Hepatocyte (in vitro differentiated cells): ENCODE measurements around the gene CENPU.

ENCODE experiments used
- EZH2 ChIP-seq: fragments of 200-600 bp; sonication (generic); IDR thresholded peaks from 2 replicates; pipeline ENCODE4 v1.6.1; 2016; ENCODE audit warnings: antibody characterized with exemption, mild to moderate bottlenecking, borderline replicate concordance
- EZH2phosphoT487 ChIP-seq: fragments of 200-600 bp; sonication (generic); IDR thresholded peaks from one replicate; pipeline ENCODE4 v1.6.1; 2018; ENCODE audit warnings: antibody characterized with exemption, mild to moderate bottlenecking, low read depth, moderate library complexity; ENCODE audit not compliant: unreplicated experiment, severe bottlenecking
- TF ChIP-seq, protein P1 (sequence below): fragments of 200-600 bp; sonication (generic); IDR thresholded peaks from 2 replicates; pipeline ENCODE4 v1.5.1; 2016; ENCODE audit warnings: antibody characterized with exemption, mild to moderate bottlenecking; ENCODE audit not compliant: poor library complexity

DNA sequence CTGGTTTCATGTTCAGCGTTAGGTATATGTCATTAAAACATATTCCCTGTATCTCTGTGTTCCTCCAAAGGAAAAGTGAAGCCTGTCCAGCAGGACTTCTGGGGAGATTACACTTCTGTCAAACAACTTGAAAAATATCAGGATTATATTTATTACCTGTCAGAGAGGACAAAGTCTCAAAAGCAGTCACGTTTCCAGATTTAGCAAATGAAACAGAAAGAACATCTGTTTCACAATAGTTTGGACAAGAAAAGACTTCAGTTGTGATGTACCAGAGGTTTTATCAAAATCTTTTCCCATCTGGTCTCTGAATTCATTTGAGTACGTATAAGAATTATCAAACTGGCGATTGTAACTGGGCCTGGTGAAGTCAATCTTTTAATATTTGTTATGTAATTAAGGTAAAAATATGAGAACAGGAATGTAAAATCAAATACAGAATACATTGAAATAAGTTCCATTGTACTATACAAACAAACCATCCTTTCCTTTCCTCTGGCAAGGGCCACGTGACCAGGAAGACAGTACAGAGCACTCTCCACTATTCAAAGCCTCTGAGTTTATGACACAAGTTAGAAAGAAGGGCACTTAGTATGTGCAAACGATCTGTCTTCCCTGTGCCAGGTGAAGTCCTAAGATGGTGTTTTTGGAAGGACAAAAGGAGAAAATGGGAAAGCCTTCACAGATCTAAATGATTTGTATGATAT is 87.8 kb downstream of the CENPU start:
- TF ChIP-seq, protein P1, sequence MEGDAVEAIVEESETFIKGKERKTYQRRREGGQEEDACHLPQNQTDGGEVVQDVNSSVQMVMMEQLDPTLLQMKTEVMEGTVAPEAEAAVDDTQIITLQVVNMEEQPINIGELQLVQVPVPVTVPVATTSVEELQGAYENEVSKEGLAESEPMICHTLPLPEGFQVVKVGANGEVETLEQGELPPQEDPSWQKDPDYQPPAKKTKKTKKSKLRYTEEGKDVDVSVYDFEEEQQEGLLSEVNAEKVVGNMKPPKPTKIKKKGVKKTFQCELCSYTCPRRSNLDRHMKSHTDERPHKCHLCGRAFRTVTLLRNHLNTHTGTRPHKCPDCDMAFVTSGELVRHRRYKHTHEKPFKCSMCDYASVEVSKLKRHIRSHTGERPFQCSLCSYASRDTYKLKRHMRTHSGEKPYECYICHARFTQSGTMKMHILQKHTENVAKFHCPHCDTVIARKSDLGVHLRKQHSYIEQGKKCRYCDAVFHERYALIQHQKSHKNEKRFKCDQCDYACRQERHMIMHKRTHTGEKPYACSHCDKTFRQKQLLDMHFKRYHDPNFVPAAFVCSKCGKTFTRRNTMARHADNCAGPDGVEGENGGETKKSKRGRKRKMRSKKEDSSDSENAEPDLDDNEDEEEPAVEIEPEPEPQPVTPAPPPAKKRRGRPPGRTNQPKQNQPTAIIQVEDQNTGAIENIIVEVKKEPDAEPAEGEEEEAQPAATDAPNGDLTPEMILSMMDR: no peak
- TF ChIP-seq EZH2phosphoT487: no peak
- TF ChIP-seq EZH2: no peak
